RPMI8226 (cell line): ENCODE data around the gene SP140L.
"Not testable (repeated sequence)": the region's sequence is repeated elsewhere in the genome, so short reads cannot be mapped to it uniquely, and the experiment has no call there.

ENCODE experiments used
- DNase-seq: peaks from one replicate; pipeline ENCODE4 v3.0.0-alpha.2; 2015

Gene SP140L

DNA sequence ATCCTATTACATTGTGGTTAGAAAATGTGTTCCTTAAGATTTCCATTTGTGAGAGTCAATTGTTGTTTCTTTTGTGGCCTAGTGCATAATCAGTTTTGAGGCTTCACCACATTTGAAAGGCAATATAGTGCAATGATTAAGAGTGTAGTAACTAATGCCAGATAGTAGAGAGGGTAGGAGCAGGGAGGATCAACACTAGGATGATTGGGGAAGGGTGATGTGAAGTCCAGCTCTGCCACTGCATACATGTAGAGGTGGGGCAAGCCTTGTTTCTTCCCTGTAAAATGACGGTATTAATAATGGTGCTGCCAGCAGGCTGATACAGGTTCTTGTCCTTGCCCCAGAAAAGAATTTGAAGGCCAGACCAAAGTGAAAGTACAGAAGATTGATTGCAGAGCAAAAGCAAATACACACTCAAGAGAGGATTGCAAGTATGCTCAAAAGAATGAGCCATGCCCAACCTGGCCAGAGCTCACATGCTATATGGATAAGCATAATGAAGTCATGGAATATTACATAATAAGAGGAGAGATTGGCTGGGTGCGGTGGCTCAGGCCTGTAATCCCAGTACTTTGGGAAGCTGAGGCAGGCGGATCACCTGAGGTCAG lies 97.0 kb downstream of the SP140L start:
- no peak for DNase-seq

DNA sequence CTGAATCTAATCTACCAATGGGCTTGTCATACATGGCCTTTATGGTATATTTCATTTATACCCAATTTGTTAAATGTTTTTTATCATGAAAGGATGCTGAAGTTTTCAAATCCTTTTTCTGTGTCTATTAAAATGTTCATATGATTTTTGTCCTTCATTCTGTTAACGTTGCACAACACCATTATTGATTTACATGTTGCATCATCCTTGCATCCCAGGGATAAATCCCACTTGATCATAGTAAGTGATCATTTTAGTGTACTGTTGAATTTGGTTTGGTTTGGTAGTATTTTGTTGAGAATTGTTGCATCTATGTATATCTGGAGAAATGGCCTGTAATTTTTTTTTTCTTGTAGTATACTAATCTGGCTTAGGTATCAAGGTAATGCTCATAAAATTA lies 98.4 kb downstream of the SP140L start:
- DNase-seq, result no peak

- DNase-seq, result no peak
Measured at GRCh38 chr2:230429513-230429912, 102.5 kb downstream of the SP140L start.

- no peak for DNase-seq
Measured at GRCh38 chr2:230430957-230431910, 104.2 kb downstream of the SP140L start.

DNA sequence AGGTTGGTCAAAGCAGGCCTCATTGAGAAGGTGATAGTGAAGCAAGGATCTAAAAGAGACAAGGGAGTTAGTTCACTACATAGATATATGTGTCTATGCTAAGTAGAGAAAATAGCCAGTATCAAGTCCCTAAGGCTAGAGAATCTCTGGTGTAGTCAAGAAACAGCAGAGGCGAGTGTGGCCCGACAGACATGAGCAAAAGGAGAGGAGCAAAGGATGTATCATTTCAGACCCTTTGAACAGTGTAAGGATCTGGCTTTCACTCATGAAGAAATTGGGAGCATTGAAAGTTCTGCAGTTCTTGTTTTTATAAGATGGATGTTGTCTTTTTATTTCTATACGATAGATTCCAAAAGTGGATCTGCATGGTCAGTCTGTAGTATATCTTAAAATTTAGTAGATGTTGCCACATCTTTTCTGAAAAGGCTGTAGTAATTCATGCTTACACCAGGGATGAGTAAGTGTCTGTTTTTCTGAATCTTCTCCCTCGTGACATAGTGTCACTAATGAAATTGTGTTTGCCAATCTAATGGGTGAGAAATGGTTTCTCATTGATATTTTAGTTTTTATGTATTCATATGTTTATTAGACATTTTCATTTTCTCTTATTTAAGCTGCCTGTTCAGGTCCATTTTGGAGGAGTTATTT lies 107.8 kb downstream of the SP140L start:
- DNase-seq, result no peak

GRCh38 chr2:230435431-230435830 lies 108.4 kb downstream of the SP140L start:
- no peak for DNase-seq

DNA sequence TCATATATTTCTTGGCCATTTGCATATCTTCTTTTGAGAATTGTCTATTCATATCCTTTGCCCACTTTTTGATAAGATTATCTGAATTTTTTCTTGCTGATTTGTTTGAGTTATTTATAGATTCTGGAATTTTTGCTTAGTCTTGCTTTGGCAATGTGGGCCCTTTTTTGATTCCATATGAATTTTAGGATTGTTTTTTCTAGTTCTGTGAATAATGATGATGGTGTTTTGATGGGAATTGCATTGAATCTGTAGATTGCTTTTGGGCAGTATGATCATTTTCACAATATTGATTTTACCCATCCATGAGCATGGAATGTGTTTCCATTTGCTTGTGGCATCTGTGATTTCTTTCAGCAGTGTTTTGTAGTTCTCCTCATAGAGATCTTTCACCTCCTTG lies 112.1 kb downstream of the SP140L start:
- not testable (repeated sequence) for DNase-seq

GRCh38 chr2:230439590-230439989 lies 112.6 kb downstream of the SP140L start:
- no peak for DNase-seq

DNA sequence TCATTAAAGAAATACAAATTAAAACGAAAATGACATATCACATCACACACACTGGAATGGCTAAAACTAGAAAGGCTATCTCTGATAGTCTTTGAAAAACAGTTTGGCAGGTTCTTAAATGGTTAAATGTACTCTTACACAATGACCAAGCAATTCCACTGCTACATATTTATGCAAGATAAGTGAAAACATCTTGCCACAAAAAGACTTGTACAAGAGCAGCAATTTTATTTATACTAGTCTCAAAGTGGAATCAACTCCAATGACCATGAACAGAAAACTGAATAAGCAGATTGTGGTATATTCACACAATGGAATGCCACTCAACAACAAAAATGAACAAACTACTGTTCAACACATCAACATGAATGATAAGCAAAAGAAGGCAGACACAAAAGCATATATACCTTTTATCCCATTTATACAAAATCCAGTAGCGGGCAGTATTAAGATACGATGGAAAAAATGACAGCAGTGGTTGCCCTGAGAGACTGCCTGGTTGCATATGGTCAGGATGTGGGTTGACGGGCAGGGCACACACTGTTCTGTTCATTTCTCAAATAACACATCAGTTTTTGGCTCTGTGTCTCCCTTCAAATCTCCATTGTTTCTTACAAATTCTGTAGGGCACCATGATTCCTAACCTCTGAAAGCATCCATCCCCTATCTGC lies 114.4 kb downstream of the SP140L start:
- no peak for DNase-seq

DNA sequence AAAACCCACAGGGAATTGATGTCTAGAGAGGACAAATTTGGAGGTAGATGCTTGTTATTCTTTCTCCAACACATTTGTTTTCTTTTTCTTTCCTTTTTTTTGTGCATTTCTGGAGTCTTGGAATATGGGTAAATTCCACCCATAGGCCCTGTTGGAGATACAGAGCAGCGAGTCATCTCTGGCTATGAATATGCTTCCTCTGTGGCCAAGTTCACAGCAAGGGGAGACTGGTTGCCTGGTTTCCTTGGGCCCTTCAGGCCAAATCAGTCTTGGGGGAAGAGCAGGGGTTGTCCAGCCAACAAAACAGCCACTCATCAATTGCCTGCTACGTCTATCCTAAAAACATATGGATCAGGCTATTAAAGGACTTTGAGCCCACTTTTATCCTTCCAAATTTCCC lies 116.5 kb downstream of the SP140L start:
- DNase-seq, result no peak

- no peak for DNase-seq
Measured at GRCh38 chr2:230444832-230445231, 117.8 kb downstream of the SP140L start.

GRCh38 chr2:230447036-230447435 lies 120.0 kb downstream of the SP140L start:
- no peak for DNase-seq

DNA sequence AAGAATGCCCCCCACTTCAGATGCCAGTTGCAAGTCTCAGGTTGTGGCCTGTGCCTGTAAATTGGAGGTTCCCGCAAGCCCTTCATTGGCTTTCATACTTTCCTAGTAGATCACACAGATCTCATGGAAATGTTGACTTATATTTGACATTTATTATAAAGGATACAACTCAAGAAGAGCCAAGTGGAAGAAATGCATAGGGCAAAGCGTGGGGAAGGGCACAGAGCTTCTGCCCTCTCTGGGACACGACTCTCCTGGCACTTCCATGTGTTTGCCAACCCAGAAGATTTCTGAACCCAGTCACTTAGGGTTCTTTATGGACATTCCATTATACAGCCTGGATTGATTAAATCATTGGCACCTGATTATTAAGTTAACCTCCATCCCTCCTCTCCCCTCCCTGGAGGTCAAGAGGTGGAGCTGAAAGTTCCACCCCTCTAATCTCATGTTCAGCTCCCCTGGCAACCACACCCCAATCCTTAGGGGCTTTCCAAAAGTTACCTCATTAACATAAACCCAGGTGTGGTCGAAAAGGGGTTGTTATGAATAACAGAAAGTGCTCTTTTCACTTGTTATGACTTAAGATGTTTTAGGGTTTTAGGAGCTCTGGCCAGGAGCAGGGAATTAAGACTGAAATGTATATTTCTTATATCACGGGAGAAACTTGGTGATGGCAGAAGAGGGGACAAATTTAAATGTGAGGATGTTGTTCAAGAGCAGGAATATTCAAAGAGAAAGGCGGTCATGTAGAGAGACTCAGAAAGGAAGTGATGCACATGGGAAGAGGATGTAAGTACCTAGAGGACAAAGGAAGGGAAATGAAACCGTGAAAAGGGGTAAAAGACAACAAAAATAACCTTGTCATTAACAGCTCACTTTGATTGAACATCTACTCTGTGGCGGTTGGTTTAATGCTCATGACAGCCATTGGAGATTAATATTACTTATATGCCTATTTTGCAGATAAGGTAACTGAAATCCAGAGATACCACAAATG lies 120.8 kb downstream of the SP140L start:
- DNase-seq, result no peak

DNA sequence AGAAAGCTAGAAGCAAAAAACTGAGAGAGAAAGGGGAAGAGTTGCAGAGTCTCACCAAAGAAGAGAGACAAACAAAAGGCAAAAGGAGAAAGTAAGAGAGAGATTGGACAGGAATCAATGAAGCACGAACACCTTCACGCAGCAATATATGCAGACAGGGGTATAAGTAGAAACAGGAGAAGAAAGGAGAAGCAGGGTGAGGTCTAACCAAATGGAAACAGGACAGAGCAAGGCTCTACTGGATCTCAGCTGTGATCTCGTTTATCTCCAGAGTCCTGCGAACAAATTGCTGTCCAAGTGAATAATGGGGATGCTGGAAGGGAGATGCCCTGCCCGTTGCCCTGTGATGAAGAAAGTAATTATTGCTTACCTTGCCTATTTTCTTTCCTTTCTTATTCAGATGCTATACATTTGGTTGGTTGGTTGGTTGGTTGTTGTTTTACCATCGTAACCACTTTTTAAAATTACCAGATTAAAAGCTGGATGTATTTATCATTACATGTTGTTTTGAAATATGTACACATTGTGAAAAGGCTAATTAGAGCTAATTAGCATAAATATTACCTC lies 123.0 kb downstream of the SP140L start:
- DNase-seq, result no peak

GRCh38 chr2:230453006-230453405 lies 126.0 kb downstream of the SP140L start:
- no peak for DNase-seq
